Ishikawa (cell line): ENCODE data around the gene HEATR3.

Experiments used
- CEBPB ChIP-seq: IDR thresholded peaks from 2 replicates; pipeline ENCODE4 v1.6.1; 2012
- CREB1 ChIP-seq: IDR thresholded peaks from 2 replicates; pipeline ENCODE4 v1.6.1; 2012; ENCODE audit warnings: low read depth
- EGR1 ChIP-seq: IDR thresholded peaks from 2 replicates; pipeline ENCODE4 v1.6.1; 2012
- EP300 ChIP-seq: IDR thresholded peaks from 2 replicates; pipeline ENCODE4 v1.6.1; 2012; ENCODE audit warnings: borderline replicate concordance
- FOXM1 ChIP-seq: IDR thresholded peaks from 2 replicates; pipeline ENCODE4 v1.6.1; 2012; ENCODE audit warnings: low read depth, borderline replicate concordance
- MAX ChIP-seq: IDR thresholded peaks from 2 replicates; pipeline ENCODE4 v1.6.1; 2012
- NFIC ChIP-seq: IDR thresholded peaks from 2 replicates; pipeline ENCODE4 v1.6.1; 2012
- RAD21 ChIP-seq: IDR thresholded peaks from 2 replicates; pipeline ENCODE4 v1.6.1; 2012; ENCODE audit warnings: low read depth
- REST ChIP-seq: IDR thresholded peaks from 2 replicates; pipeline ENCODE4 v1.6.1; 2012; ENCODE audit warnings: low read depth, mild to moderate bottlenecking
- TAF1 ChIP-seq: IDR thresholded peaks from 2 replicates; pipeline ENCODE4 v1.6.1; 2012; ENCODE audit warnings: low read depth, mild to moderate bottlenecking
- TEAD4 ChIP-seq: IDR thresholded peaks from 2 replicates; pipeline ENCODE4 v1.6.1; 2012
- USF1 ChIP-seq: IDR thresholded peaks from 2 replicates; pipeline ENCODE4 v1.6.1; 2012
- YY1 ChIP-seq: IDR thresholded peaks from 2 replicates; pipeline ENCODE4 v1.6.1; 2012; ENCODE audit warnings: low read depth
- ZBTB7A ChIP-seq: IDR thresholded peaks from 2 replicates; pipeline ENCODE4 v1.6.1; 2012; ENCODE audit warnings: low read depth

Gene HEATR3

GRCh38 chr16:50124769-50125168, 59.0 kb downstream of the HEATR3 start:
- TF ChIP-seq TAF1: no peak
- TF ChIP-seq CREB1: no peak
- no peak for TF ChIP-seq NFIC
- TF ChIP-seq ZBTB7A: no peak
- no peak for TF ChIP-seq REST
- no peak for TF ChIP-seq EGR1
- no peak for TF ChIP-seq TEAD4
- TF ChIP-seq FOXM1: no peak
- no peak for TF ChIP-seq RAD21
- no peak for TF ChIP-seq MAX

GRCh38 chr16:50126183-50126582, 60.4 kb downstream of the HEATR3 start:
- TF ChIP-seq YY1 (no peak), EGR1 (no peak), REST (no peak), FOXM1 (no peak), RAD21 (no peak), EP300 (no peak), TEAD4 (no peak), CEBPB (no peak)

- TF ChIP-seq RAD21 (no peak), REST (no peak), MAX (no peak), FOXM1 (no peak)
Observed at GRCh38 chr16:50133214-50133613, 67.4 kb downstream of the HEATR3 start.

- no peak for TF ChIP-seq EP300
- no peak for TF ChIP-seq REST
- TF ChIP-seq RAD21: peak; percentile 25; the same call in 1 of the 2 replicates
Observed at GRCh38 chr16:50136399-50136798, 70.6 kb downstream of the HEATR3 start.

- TF ChIP-seq RAD21 (no peak), MAX (no peak), EGR1 (no peak), USF1 (no peak), TEAD4 (no peak)
Observed at GRCh38 chr16:50137268-50137667, 71.5 kb downstream of the HEATR3 start.
